Lower leg skin (tissue), 4 donors: ENCODE measurements around the gene RPUSD1. TPM values are rescaled to one million over a fixed set of nuclear protein-coding genes. Genes with fewer than 3 reads are reported as not detected.

Experiments used
- DNase-seq, 2 donors: peaks; one replicate each; pipeline ENCODE4 v3.0.0-alpha.2; 2019; ENCODE audit warnings: low spot score in 2 of 2
- H3K4me3 ChIP-seq: fragments of 200-600 bp; sonication (generic); 2 replicates; pipeline ENCODE4 v1.5.1; 2017; ENCODE audit warnings: mild to moderate bottlenecking, low read depth; ENCODE audit not compliant: poor library complexity, severe bottlenecking
- POLR2A ChIP-seq, 2 donors: fragments of 450-650 bp; IDR thresholded peaks; one replicate each; pipeline ENCODE4 v1.6.1; 2016 to 2017; ENCODE audit warnings: antibody characterized with exemption in 2 of 2, mild to moderate bottlenecking in 1 of 2, moderate library complexity in 1 of 2
- WGBS, 2 donors: methylation state at CpG; one replicate each; pipeline ENCODE4 v1.1.5; 2018; 5-methylcytosine and 5-hydroxymethylcytosine counted together
- intact Hi-C: fragments of 100-400 bp; cut with DNase I; formaldehyde crosslinking; loops from one replicate; pipeline ENCODE4 v1.15.0; 2023; ENCODE audit warnings: low total_unique reads
- total RNA-seq, 4 donors: library from RNA; depleted of rRNA; stranded (reverse); fragments of >200 nt; gene quantifications; one replicate each; pipeline ENCODE4 v1.1.0, GENCODE V29; 2016
- TF ChIP-seq, protein P1 (sequence below), 3 donors: fragments of 450-650 bp; IDR thresholded peaks; one replicate each; pipeline ENCODE4 v1.5.1; 2016; ENCODE audit warnings: antibody characterized with exemption in 3 of 3, mild to moderate bottlenecking in 3 of 3, moderate library complexity in 2 of 3

Gene RPUSD1
- total RNA-seq, 4 donors from 2014 or later: 20.2 to 27.9 (median 25.5) TPM

GRCh38 chr16:781346-782010 is 6.7 kb downstream of the RPUSD1 start:
- TF ChIP-seq, protein P1, sequence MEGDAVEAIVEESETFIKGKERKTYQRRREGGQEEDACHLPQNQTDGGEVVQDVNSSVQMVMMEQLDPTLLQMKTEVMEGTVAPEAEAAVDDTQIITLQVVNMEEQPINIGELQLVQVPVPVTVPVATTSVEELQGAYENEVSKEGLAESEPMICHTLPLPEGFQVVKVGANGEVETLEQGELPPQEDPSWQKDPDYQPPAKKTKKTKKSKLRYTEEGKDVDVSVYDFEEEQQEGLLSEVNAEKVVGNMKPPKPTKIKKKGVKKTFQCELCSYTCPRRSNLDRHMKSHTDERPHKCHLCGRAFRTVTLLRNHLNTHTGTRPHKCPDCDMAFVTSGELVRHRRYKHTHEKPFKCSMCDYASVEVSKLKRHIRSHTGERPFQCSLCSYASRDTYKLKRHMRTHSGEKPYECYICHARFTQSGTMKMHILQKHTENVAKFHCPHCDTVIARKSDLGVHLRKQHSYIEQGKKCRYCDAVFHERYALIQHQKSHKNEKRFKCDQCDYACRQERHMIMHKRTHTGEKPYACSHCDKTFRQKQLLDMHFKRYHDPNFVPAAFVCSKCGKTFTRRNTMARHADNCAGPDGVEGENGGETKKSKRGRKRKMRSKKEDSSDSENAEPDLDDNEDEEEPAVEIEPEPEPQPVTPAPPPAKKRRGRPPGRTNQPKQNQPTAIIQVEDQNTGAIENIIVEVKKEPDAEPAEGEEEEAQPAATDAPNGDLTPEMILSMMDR (IDR thresholded peaks at IDR 0.05): no peak
- no peak for TF ChIP-seq POLR2A (IDR thresholded peaks at IDR 0.05)
- no peak overlapping the region for H3K4me3 ChIP-seq
- DNase-seq: no peak
- 75 to 93% methylated on average over 7 of the region's 19 CpGs for WGBS, 2 donors
- intact Hi-C loops: loop anchor here (5.0 kb wide), 1 partner anchor 69 kb away; no protein-coding TSS in a partner anchor

GRCh38 chr16:780296-780695 is 7.9 kb downstream of the RPUSD1 start:
- WGBS, 2 donors: 83 to 87% methylated on average over 16 of the region's 16 CpGs
- no peak overlapping the region for H3K4me3 ChIP-seq
- intact Hi-C loops: loop anchor here (5.0 kb wide), 1 partner anchor 68 kb away; no protein-coding TSS in a partner anchor
- TF ChIP-seq, protein P1 (IDR thresholded peaks at IDR 0.05): no peak
- no peak for DNase-seq

GRCh38 chr16:779561-779960 is 8.6 kb downstream of the RPUSD1 start:
- intact Hi-C loops: no loop called here
- no peak overlapping the region for H3K4me3 ChIP-seq
- WGBS, 2 donors: 82 to 83% methylated on average over 9 to 13 of the region's 13 CpGs
- no peak for DNase-seq
- TF ChIP-seq, protein P1 (IDR thresholded peaks at IDR 0.05): no peak
- TF ChIP-seq POLR2A (IDR thresholded peaks at IDR 0.05): no peak

GRCh38 chr16:778909-779527 is 9.2 kb downstream of the RPUSD1 start:
- no peak overlapping the region for H3K4me3 ChIP-seq
- TF ChIP-seq, protein P1 (IDR thresholded peaks at IDR 0.05): no peak
- TF ChIP-seq POLR2A (IDR thresholded peaks at IDR 0.05): no peak
- intact Hi-C loops: no loop called here
- WGBS, 2 donors: 87 to 89% methylated on average over 6 of the region's 6 CpGs
- no peak for DNase-seq

DNA sequence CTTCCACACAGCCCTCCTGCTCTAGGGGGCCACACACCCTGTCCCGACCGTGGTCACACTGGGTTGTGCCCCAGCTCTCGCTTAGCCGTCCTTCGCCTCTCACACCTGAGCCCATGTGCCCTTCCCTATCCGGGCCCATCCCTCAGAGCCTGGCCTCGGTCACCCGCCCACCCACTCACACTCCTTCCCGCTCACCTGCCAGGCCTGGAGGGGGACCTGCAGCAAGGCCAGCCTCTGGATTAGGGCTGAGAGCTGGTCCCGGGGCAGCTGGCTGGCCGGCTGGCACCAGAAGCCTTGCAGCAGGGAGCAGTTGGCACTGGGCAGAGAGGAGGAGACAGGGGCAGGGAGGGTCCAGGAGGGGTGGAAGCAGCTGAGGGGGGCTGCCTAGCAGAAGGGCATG is 9.7 kb downstream of the RPUSD1 start:
- 71 to 76% methylated on average over 11 of the region's 11 CpGs for WGBS, 2 donors
- intact Hi-C loops: no loop called here
- DNase-seq: no peak
- no peak overlapping the region for H3K4me3 ChIP-seq
- TF ChIP-seq, protein P1 (IDR thresholded peaks at IDR 0.05): no peak
- TF ChIP-seq POLR2A (IDR thresholded peaks at IDR 0.05): no peak
